ENCODE results near the gene ZSWIM4. TPM values are rescaled to one million over a fixed set of nuclear protein-coding genes. Genes with fewer than 3 reads are reported as not detected.

Gene ZSWIM4
- total and polyA plus RNA-seq, 8 donors, result 2.2 to 14.0 (median 3.9) TPM

GRCh38 chr19:13864667-13865570 is 69.7 kb downstream of the ZSWIM4 start:
- Histone ChIP-seq H3K4me3 (peak overlapping the region; percentile 72 to 85 (median 74)), H3K27ac (peak overlapping the region in 4 of 5 donors; percentile 53 to 91 (median 58)), H3K36me3 (no peaks in the 10 kb centered on the region), H3K4me1 (peaks cover 13 to 43% (median 36%) of the 10 kb centered on the region in 4 donors), H3K27me3 (peaks cover 0 to 30% (median 9%) of the 10 kb centered on the region in 3 donors), H3K9me3 (no peaks in the 10 kb centered on the region)
- TF ChIP-seq, protein P1, sequence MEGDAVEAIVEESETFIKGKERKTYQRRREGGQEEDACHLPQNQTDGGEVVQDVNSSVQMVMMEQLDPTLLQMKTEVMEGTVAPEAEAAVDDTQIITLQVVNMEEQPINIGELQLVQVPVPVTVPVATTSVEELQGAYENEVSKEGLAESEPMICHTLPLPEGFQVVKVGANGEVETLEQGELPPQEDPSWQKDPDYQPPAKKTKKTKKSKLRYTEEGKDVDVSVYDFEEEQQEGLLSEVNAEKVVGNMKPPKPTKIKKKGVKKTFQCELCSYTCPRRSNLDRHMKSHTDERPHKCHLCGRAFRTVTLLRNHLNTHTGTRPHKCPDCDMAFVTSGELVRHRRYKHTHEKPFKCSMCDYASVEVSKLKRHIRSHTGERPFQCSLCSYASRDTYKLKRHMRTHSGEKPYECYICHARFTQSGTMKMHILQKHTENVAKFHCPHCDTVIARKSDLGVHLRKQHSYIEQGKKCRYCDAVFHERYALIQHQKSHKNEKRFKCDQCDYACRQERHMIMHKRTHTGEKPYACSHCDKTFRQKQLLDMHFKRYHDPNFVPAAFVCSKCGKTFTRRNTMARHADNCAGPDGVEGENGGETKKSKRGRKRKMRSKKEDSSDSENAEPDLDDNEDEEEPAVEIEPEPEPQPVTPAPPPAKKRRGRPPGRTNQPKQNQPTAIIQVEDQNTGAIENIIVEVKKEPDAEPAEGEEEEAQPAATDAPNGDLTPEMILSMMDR (IDR thresholded peaks at IDR 0.05), result no peak
- no peak for DNase-seq
- WGBS, 5 donors, result 4 to 16% (median 7%) methylated on average over 7 to 108 of the region's 113 CpGs
- intact Hi-C loops (cut with DNase I; ENCODE audit: low total_unique reads), result loop anchor here (5.0 to 10.0 kb wide), 2 partner anchors 83 to 270 kb away; no protein-coding TSS in a partner anchor

- peaks cover 0 to 30% (median 9%) of the 10 kb centered on the region in 3 donors for H3K27me3 ChIP-seq
- H3K4me3 ChIP-seq, result peak overlapping the region; percentile 72 to 85 (median 74)
- TF ChIP-seq POLR2A (IDR thresholded peaks at IDR 0.05), result no peak
- TF ChIP-seq EP300 (IDR thresholded peaks at IDR 0.05), result no peak
- TF ChIP-seq, protein P1 (IDR thresholded peaks at IDR 0.05), result no peak
- no peaks in the 10 kb centered on the region for H3K9me3 ChIP-seq
- intact Hi-C loops (cut with DNase I; ENCODE audit: low total_unique reads), result loop anchor here (10.0 kb wide), 1 partner anchor 271 kb away; no protein-coding TSS in a partner anchor
- WGBS, 5 donors, result 2 to 7% (median 2%) methylated on average over 10 to 81 of the region's 82 CpGs
- H3K27ac ChIP-seq, result peak overlapping the region in 4 of 5 donors; percentile 17 to 91 (median 58)
- DNase-seq, result peak in 1 of 2 donors; percentile 73
- H3K36me3 ChIP-seq, result no peaks in the 10 kb centered on the region
- peaks cover 13 to 43% (median 35%) of the 10 kb centered on the region in 4 donors for H3K4me1 ChIP-seq
Observed at GRCh38 chr19:13865571-13866462, 70.6 kb downstream of the ZSWIM4 start.

DNA sequence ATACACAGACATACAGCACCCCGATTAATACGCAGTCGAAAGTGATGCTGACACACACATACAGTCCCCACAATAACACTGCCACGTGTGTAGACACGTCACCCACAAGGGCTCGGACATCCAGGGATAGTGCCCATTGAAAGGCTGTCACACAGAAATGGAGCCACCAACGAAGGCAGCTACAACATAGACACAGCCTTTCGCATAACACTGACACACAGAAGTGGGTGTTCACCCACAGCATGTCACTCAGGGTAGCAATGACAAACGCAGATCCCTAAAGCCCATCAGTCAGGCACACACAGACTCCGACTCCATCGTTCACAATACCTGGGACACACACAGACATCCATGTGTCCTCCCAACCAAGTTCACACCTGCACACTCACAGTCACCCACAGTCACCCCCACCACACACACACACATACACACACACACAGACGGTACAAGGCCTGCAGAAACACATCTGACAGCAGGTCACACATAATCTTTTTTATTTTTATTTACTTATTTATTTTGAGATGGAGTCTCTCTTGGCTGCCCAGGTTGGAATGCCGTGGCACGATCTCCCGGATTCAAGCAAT is 71.3 kb downstream of the ZSWIM4 start:
- intact Hi-C loops (cut with DNase I; ENCODE audit: low total_unique reads), result loop anchor here (10.0 kb wide), 1 partner anchor 272 kb away; no protein-coding TSS in a partner anchor
- DNase-seq, result no peak
- Histone ChIP-seq H3K36me3 (no peaks in the 10 kb centered on the region), H3K4me1 (peaks cover 10 to 36% (median 28%) of the 10 kb centered on the region in 4 donors), H3K27ac (peak overlapping the region in 1 of 5 donors; percentile 91), H3K27me3 (peaks cover 0 to 30% (median 9%) of the 10 kb centered on the region in 3 donors), H3K9me3 (no peaks in the 10 kb centered on the region), H3K4me3 (peak overlapping the region in 3 of 4 donors; percentile 73 to 85 (median 75))
- TF ChIP-seq, protein P1 (IDR thresholded peaks at IDR 0.05), result no peak
- TF ChIP-seq EP300 (IDR thresholded peaks at IDR 0.05), result no peak
- no peak for TF ChIP-seq POLR2A (IDR thresholded peaks at IDR 0.05)
- no peak for TF ChIP-seq POLR2AphosphoS5 (IDR thresholded peaks at IDR 0.05)
- WGBS, 5 donors, result 75 to 86% (median 77%) methylated on average over 10 to 15 of the region's 15 CpGs

All from stomach (tissue), 9 donors.